ENCODE measurements around the gene PERM1. TPM values are rescaled to one million over a fixed set of nuclear protein-coding genes. Genes with fewer than 3 reads are reported as not detected.

PERM1 gene
- total and polyA plus RNA-seq, 2 of the 8 experiments (the other 6 are each of a cell fraction or from before 2014, with no cell fraction given) = not detected

- TF ChIP-seq POLR2AphosphoS5 (IDR thresholded peaks at IDR 0.05; ENCODE audit: low read depth, low read length) (no peak), BRCA1 (IDR thresholded peaks at IDR 0.05; ENCODE audit: low read depth, low read length) (no peak), HDAC6 (IDR thresholded peaks at IDR 0.05; ENCODE audit: low read depth, low read length) (no peak), ATF3 (IDR thresholded peaks at IDR 0.05; ENCODE audit: insufficient read depth, low read depth, low read length) (no peak), RXRA (IDR thresholded peaks at IDR 0.05; ENCODE audit: insufficient read depth, low read depth, low read length) (no peak), CHD2 (IDR thresholded peaks at IDR 0.05; ENCODE audit: low read length) (no peak), HDAC2 (IDR thresholded peaks at IDR 0.05; ENCODE audit: borderline replicate concordance in 1 of 2, low read depth in 2 of 2, low read length in 2 of 2) (0 out of 4 replicates have a peak, but pooled peaks of 1 of the 2 experiments have one; percentile 8), RNF2 (IDR thresholded peaks at IDR 0.05; ENCODE audit: borderline replicate concordance, low read depth, low read length, missing control alignments, poor library complexity, severe bottlenecking) (no peak), POLR2A (IDR thresholded peaks at IDR 0.05; ENCODE audit: control extremely low read depth in 1 of 2, low read depth in 2 of 2, low read length in 2 of 2) (no peak), RFX5 (IDR thresholded peaks at IDR 0.05; ENCODE audit: borderline replicate concordance, low read depth, low read length) (no peak), RBBP5 (IDR thresholded peaks at IDR 0.05; ENCODE audit: borderline replicate concordance, low read depth, low read length) (no peak; the same call in 1 of the 2 replicates), KDM1A (IDR thresholded peaks at IDR 0.05; ENCODE audit: borderline replicate concordance, low read length) (no peak)
- TF ChIP-seq, protein P1, sequence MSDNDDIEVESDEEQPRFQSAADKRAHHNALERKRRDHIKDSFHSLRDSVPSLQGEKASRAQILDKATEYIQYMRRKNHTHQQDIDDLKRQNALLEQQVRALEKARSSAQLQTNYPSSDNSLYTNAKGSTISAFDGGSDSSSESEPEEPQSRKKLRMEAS (IDR thresholded peaks at IDR 0.05) = peak; percentile 43; the same call in 1 of the 2 replicates
These were observed 17.9 kb upstream of the PERM1 start, which contains the start of gene HES4 (continued) for GRCh38 chr1:999725-1000356.
